ENCODE data around the gene PDGFC. TPM values are rescaled to one million over a fixed set of nuclear protein-coding genes. Genes with fewer than 3 reads are reported as not detected.

Gene PDGFC
- total and polyA plus RNA-seq, 2 donors (not counting 3 experiments of a cell fraction or from before 2014, with no cell fraction given): 2.7 to 5.3 TPM

DNA sequence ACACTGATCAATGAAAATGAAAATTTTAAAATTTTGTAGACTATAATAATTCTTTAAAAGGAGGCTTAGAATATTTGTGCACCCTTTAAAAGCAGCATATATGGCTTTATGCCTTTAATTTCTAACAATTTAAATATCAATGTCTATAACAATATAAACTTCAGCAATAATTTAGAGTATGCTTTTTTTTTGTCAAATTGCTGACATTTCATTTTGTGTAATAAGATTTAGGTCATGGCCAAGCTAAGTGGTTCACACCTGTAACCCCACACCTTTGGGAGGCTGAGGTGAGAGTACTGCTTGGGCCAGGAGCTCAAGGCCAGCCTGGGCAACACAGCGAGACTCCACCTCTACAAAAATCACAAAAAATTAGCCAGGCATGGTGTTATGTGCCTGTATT, 86.2 kb downstream of the PDGFC start:
- dilution Hi-C loops (cut with MboI; ENCODE audit: extremely low pct_ligation_motif_present, low sequenced_read_pairs) (no loop called here), intact Hi-C loops (cut with micrococcal nuclease) (no loop called here)
- Histone ChIP-seq H3K4me3 (replicated peaks in 1 of 3; ENCODE audit: insufficient read depth in 1 of 3, low read depth in 1 of 3, low read length in 3 of 3) (no peak overlapping the region), H3K9me3 (replicated peaks; ENCODE audit: control insufficient read depth, insufficient read depth, low read length) (no peaks in the 10 kb centered on the region), H2AFZ (ENCODE audit: low read depth, low read length) (no peak overlapping the region), H3K9me1 (replicated peaks; ENCODE audit: control insufficient read depth, extremely low read depth, insufficient read depth, low read length) (no peaks in the 10 kb centered on the region), H3K27me3 (ENCODE audit: control insufficient read depth in 2 of 2, insufficient read depth in 2 of 2, low read length in 2 of 2) (no peaks in the 10 kb centered on the region), H3K27ac (ENCODE audit: insufficient read depth, low read depth, low read length) (no peak overlapping the region), H3K36me3 (ENCODE audit: control insufficient read depth in 2 of 2, extremely low read depth in 1 of 2, insufficient read depth in 2 of 2, low read length in 2 of 2) (no peaks in the 10 kb centered on the region), H3K4me1 (ENCODE audit: control insufficient read depth, extremely low read depth, insufficient read depth, low read length) (no peaks in the 10 kb centered on the region), H4K20me1 (replicated peaks; ENCODE audit: control insufficient read depth, extremely low read depth, insufficient read depth, low read length) (no peaks in the 10 kb centered on the region), H3K9ac (replicated peaks; ENCODE audit: extremely low read depth, insufficient read depth, low read length) (no peak overlapping the region), H3K79me2 (ENCODE audit: control insufficient read depth, insufficient read depth, low read length) (no peaks in the 10 kb centered on the region), H3K4me2 (ENCODE audit: insufficient read depth, low read length) (no peak overlapping the region)
- BruUV-seq (replicated peaks): no TSS peak
- DNase-seq (ENCODE audit: low read depth, low spot score) (no peak), FAIRE-seq (no peak)
- TF ChIP-seq, protein P1, sequence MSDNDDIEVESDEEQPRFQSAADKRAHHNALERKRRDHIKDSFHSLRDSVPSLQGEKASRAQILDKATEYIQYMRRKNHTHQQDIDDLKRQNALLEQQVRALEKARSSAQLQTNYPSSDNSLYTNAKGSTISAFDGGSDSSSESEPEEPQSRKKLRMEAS (IDR thresholded peaks at IDR 0.05; ENCODE audit: insufficient read depth, insufficient read length): no peak
- TF ChIP-seq POLR2A (IDR thresholded peaks at IDR 0.05; ENCODE audit: low read depth, low read length): no peak
- TF ChIP-seq FOS (IDR thresholded peaks at IDR 0.05; ENCODE audit: borderline replicate concordance, insufficient read depth, low read length): no peak
- no peak for TF ChIP-seq EZH2 (IDR thresholded peaks at IDR 0.05; ENCODE audit: borderline replicate concordance, low read depth, low read length, severe bottlenecking)
- TF ChIP-seq POLR2AphosphoS5 (IDR thresholded peaks at IDR 0.05; ENCODE audit: insufficient read depth, low read depth, low read length): no peak
- TF ChIP-seq GATA2 (IDR thresholded peaks at IDR 0.05; ENCODE audit: insufficient read depth, insufficient read length, low read depth, low read length): no peak
- no peak for TF ChIP-seq MYC (IDR thresholded peaks at IDR 0.05; ENCODE audit: low read depth, low read length)
- no peak for TF ChIP-seq JUN (IDR thresholded peaks at IDR 0.05; ENCODE audit: borderline replicate concordance, insufficient read depth, insufficient read length, low read depth)
- TF ChIP-seq, protein P2, sequence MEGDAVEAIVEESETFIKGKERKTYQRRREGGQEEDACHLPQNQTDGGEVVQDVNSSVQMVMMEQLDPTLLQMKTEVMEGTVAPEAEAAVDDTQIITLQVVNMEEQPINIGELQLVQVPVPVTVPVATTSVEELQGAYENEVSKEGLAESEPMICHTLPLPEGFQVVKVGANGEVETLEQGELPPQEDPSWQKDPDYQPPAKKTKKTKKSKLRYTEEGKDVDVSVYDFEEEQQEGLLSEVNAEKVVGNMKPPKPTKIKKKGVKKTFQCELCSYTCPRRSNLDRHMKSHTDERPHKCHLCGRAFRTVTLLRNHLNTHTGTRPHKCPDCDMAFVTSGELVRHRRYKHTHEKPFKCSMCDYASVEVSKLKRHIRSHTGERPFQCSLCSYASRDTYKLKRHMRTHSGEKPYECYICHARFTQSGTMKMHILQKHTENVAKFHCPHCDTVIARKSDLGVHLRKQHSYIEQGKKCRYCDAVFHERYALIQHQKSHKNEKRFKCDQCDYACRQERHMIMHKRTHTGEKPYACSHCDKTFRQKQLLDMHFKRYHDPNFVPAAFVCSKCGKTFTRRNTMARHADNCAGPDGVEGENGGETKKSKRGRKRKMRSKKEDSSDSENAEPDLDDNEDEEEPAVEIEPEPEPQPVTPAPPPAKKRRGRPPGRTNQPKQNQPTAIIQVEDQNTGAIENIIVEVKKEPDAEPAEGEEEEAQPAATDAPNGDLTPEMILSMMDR (IDR thresholded peaks at IDR 0.05; ENCODE audit: extremely low read depth in 1 of 2, insufficient read depth in 1 of 2, low read depth in 1 of 2, low read length in 2 of 2): no peak
- ChIA-PET CTCF (no interaction called here), POLR2A (no interaction called here)

Data from endothelial cell of umbilical vein (primary cell).